Naive thymus-derived CD4-positive, alpha-beta T cell (primary cell): ENCODE results near the gene KRTAP5-7. TPM values are rescaled to one million over a fixed set of nuclear protein-coding genes. Genes with fewer than 3 reads are reported as not detected.
A peak's percentile ranks its signal among the peaks of the same experiment; 100 is the strongest.
"Not testable (repeated sequence)": the region's sequence is repeated elsewhere in the genome, so short reads cannot be mapped to it uniquely, and the experiment has no call there.

Experiments
- ATAC-seq: fragments of 150-1000 bp; cut with Tn5 transposase; 2 replicates; pipeline ENCODE4 v1.10.0; 2021; ENCODE audit warnings: mild to moderate bottlenecking, moderate library complexity
- CTCF ChIA-PET: fragments of 350-600 bp; sonication (Branson Sonifier 250); formaldehyde crosslinking; loops from one replicate; lab custom pipeline; 2021; ENCODE audit warnings: antibody characterized with exemption; lab: Charles Lee
- POLR2A ChIA-PET: fragments of 350-600 bp; sonication (Branson Sonifier 250); formaldehyde crosslinking; loops from one replicate; lab custom pipeline; 2021; ENCODE audit warnings: antibody characterized with exemption, inconsistent platforms; lab: Charles Lee
- DNase-seq, 9 donors: peaks; one replicate each; pipeline versions ENCODE4 v3.0.0 to v3.0.0-alpha.2; 2020 to 2022; ENCODE audit warnings: mixed read lengths in 1 of 9
- H3K27ac ChIP-seq: one replicate; pipeline ENCODE4 v1.7.0; 2013; ENCODE audit warnings: mild to moderate bottlenecking, low read depth, low read length, moderate library complexity
- H3K27me3 ChIP-seq, 2 donors: one replicate each; pipeline ENCODE4 v1.7.0; 2013; ENCODE audit warnings: low read length in 2 of 2, mild to moderate bottlenecking in 2 of 2, moderate library complexity in 2 of 2; ENCODE audit not compliant: control insufficient read depth in 2 of 2, insufficient read depth in 2 of 2
- H3K36me3 ChIP-seq, 3 experiments: 1 replicate in 2 of 3; 2 replicates in 1 of 3; pipeline ENCODE4 v1.7.0; 2013; ENCODE audit warnings: low read length in 3 of 3, mild to moderate bottlenecking in 3 of 3, moderate library complexity in 1 of 3; ENCODE audit not compliant: insufficient read depth in 3 of 3, control insufficient read depth in 2 of 3
- H3K4me1 ChIP-seq, 2 donors: one replicate each; pipeline ENCODE4 v1.7.0; 2013; ENCODE audit warnings: low read length in 2 of 2, mild to moderate bottlenecking in 2 of 2, moderate library complexity in 1 of 2; ENCODE audit not compliant: control insufficient read depth in 2 of 2, insufficient read depth in 2 of 2
- H3K4me3 ChIP-seq: 2 replicates; pipeline ENCODE4 v1.7.0; 2013; ENCODE audit warnings: mild to moderate bottlenecking, low read length
- H3K9me3 ChIP-seq, 3 experiments: 1 replicate in 2 of 3; 2 replicates in 1 of 3; pipeline ENCODE4 v1.7.0; 2013; ENCODE audit warnings: low read length in 3 of 3; ENCODE audit not compliant: control insufficient read depth in 2 of 3
- H3K27ac Mint-ChIP-seq, 9 donors: one replicate each; pipeline ENCODE4 v1.8.0; 2020 to 2022; ENCODE audit warnings: mixed read lengths in 9 of 9, mild to moderate bottlenecking in 8 of 9, moderate library complexity in 5 of 9, inconsistent platforms in 2 of 9
- H3K27me3 Mint-ChIP-seq, 5 donors: one replicate each; pipeline ENCODE4 v1.8.0; 2021 to 2022; ENCODE audit warnings: mixed read lengths in 5 of 5, mild to moderate bottlenecking in 1 of 5
- H3K36me3 Mint-ChIP-seq, 5 donors: one replicate each; pipeline ENCODE4 v1.8.0; 2020 to 2022; ENCODE audit warnings: mixed read lengths in 5 of 5, mild to moderate bottlenecking in 3 of 5, inconsistent platforms in 1 of 5
- H3K4me1 Mint-ChIP-seq, 7 donors: one replicate each; pipeline ENCODE4 v1.8.0; 2020 to 2022; ENCODE audit warnings: mixed read lengths in 7 of 7, mild to moderate bottlenecking in 3 of 7, inconsistent platforms in 1 of 7
- H3K4me3 Mint-ChIP-seq, 10 donors: one replicate each; pipeline ENCODE4 v1.8.0; 2020 to 2022; ENCODE audit warnings: mild to moderate bottlenecking in 10 of 10, mixed read lengths in 10 of 10, moderate library complexity in 6 of 10, inconsistent platforms in 2 of 10
- H3K9me3 Mint-ChIP-seq, 11 donors: one replicate each; pipeline ENCODE4 v1.8.0; 2020 to 2022; ENCODE audit warnings: mixed read lengths in 11 of 11, mild to moderate bottlenecking in 4 of 11, inconsistent platforms in 1 of 11, moderate library complexity in 1 of 11
- intact Hi-C, 2 donors: fragments of 100-400 bp; cut with micrococcal nuclease; formaldehyde crosslinking; loops; one replicate each; pipeline ENCODE4 v1.15.1; 2023
- polyA plus RNA-seq, 2 donors: library from polyadenylated mRNA; unstranded; fragments of 300-500 nt; fragmentation: Illumina TruSeq; gene quantifications; one replicate each; pipeline ENCODE4 v1.2.3, GENCODE V29; 2021
- total RNA-seq, 6 experiments: library from RNA in 5 of 6; stranded (reverse) in 5 of 6; gene quantifications; 1 replicate in 5 of 6; 2 replicates in 1 of 6; pipeline ENCODE4 v1.2.3 and lab custom pipeline; 2021 to 2026

KRTAP5-7 gene
- total and polyA plus RNA-seq, 7 experiments from 2014 or later: 0.21 to 0.37 TPM; not detected in 5

DNA sequence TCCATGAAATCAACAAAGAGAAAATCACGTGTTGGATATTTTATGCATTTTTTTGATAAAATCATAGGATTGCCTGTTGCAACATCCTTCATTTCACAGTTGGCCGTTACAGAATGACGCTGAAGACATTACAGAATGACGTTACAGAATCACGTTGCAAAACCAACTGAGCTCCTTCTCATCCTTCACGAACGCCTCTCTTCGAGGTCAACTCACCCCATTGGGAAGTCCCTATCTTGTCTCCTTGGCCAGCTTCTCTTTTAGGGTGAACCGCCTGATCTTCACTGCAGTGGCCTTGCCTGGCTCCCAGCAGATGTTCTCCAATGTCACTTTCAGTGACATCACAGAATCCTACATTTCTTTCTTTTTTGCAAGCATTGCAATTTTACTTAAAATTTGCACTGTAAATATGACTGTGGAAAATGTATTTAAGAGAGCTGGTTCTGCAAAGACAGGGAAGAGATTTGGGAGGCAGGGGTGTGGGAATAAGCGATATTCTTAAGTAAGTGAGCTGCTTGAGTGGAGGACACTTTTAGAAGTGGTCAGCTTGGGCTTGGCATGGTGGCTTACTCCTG is 5.1 kb downstream of the KRTAP5-7 start:
- Mint-ChIP-seq H3K27ac (peak overlapping the region in 1 of 9 donors; percentile 62), H3K4me1 (no peaks in the 10 kb centered on the region), H3K4me3 (no peak overlapping the region), H3K36me3 (no peaks in the 10 kb centered on the region), H3K27me3 (peaks cover 0 to 18% (median 5%) of the 10 kb centered on the region in 5 donors), H3K9me3 (peaks cover 0 to 2% (median 0%) of the 10 kb centered on the region in 11 donors)
- DNase-seq: no peak
- H3K36me3 ChIP-seq: no peaks in the 10 kb centered on the region
- H3K4me3 ChIP-seq: no peak overlapping the region
- no peaks in the 10 kb centered on the region for H3K27me3 ChIP-seq
- no peak overlapping the region for H3K27ac ChIP-seq
- no peak for ATAC-seq
- no peaks in the 10 kb centered on the region for H3K9me3 ChIP-seq
- H3K4me1 ChIP-seq: no peaks in the 10 kb centered on the region
- intact Hi-C loops: no loop called here
- POLR2A ChIA-PET: no interaction called here
- CTCF ChIA-PET: no interaction called here

DNA sequence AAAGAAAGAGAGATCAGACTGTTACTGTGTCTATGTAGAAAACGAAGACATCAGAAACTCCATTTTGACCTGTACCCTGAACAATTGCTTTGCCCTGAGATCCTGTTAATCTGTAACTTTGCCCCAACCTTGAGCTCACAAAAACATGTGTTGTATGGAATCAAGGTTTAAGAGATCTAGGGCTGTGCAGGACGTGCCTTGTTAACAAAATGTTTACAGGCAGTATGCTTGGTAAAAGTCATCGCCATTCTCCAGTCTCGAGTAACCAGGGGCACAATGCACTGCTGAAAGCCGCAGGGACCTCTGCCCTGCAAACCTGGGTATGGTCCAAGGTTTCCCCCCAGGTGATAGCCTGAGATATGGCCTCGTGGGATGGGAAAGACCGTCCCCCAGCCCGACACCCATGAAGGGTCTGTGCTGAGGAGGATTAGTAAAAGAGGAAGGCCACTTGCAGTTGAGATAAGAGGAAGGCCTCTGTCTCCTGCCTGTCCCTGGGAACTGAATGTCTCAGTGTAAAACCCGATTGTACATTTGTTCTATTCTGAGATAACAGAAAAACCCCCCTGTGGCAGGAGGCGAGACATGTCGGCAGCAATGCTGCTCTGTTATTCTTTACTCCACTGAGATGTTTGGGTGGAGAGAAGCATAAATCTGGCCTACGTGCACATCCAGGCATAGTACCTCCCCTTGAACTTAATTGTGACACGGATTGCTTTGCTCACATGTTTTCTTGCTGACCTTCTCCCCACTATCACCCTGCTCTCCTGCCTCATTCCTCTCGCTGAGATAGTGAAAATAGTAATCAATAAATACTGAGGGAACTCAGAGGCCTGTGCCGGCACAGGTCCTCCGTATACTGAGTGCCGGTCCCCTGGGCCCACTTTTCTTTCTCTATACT is 7.9 kb downstream of the KRTAP5-7 start:
- H3K4me1 Mint-ChIP-seq, H3K36me3 ChIP-seq, H3K27me3 ChIP-seq, H3K36me3 Mint-ChIP-seq, intact Hi-C loops, DNase-seq, ATAC-seq, CTCF ChIA-PET, H3K4me3 Mint-ChIP-seq, H3K9me3 ChIP-seq, POLR2A ChIA-PET, H3K9me3 Mint-ChIP-seq, H3K4me1 ChIP-seq, H3K27ac ChIP-seq, H3K27ac Mint-ChIP-seq, H3K27me3 Mint-ChIP-seq, H3K4me3 ChIP-seq: not testable (repeated sequence)

DNA sequence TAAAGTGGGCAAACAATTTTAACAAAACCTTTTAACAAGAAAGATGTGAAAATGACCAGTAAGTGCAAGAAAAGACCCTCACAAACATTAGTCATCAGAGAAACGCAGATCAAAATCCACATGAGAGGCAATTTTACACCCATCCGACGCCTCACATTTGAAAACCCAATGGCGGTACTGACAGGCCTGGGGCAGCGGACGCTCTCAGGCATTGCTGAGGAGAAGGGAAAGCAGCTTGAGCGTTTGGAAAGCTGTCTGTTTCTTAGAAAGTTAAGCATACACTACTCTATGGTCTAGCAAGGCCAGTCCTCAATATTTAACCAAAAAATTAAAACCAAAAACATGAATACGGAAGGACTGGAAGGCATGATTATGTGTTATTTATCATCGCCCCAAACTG is 8.8 kb downstream of the KRTAP5-7 start:
- Mint-ChIP-seq H3K36me3 (peaks cover 0 to 4% (median 0%) of the 10 kb centered on the region in 5 donors), H3K9me3 (peaks cover 0 to 5% (median 3%) of the 10 kb centered on the region in 11 donors), H3K27ac (no peak overlapping the region), H3K27me3 (peaks cover 0 to 7% (median 6%) of the 10 kb centered on the region in 5 donors), H3K4me1 (no peaks in the 10 kb centered on the region), H3K4me3 (no peak overlapping the region)
- Histone ChIP-seq H3K9me3 (no peaks in the 10 kb centered on the region), H3K4me3 (no peak overlapping the region), H3K27ac (no peak overlapping the region), H3K27me3 (no peaks in the 10 kb centered on the region), H3K4me1 (no peaks in the 10 kb centered on the region), H3K36me3 (no peaks in the 10 kb centered on the region)
- ChIA-PET CTCF (no interaction called here), POLR2A (no interaction called here)
- no peak for ATAC-seq
- intact Hi-C loops: no loop called here
- no peak for DNase-seq

DNA sequence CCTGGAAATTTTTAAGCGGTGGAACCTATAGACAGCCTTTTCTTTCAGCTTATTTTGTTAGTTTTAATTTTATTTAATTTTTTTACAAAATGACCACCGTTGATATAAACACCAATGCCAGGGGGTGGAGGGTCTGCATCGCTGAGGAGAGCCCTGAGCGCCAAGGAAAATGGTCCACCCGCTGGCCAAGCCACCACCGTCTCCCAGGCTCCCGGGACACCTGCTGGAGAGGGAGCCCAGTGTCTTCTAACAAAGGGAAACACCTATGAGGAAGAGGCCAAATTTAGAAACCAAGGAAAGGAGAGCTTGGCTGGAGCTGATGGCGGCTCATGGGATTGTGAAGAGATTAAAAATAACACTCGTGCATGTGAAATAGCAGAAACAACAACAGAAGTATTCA is 10.5 kb downstream of the KRTAP5-7 start:
- H3K27ac Mint-ChIP-seq: no peak overlapping the region
- POLR2A ChIA-PET: no interaction called here
- Histone ChIP-seq H3K36me3 (no peaks in the 10 kb centered on the region), H3K4me3 (no peak overlapping the region), H3K27ac (no peak overlapping the region), H3K4me1 (no peaks in the 10 kb centered on the region), H3K9me3 (no peaks in the 10 kb centered on the region), H3K27me3 (no peaks in the 10 kb centered on the region)
- peaks cover 0 to 12% (median 7%) of the 10 kb centered on the region in 11 donors for H3K9me3 Mint-ChIP-seq
- no peak for ATAC-seq
- H3K36me3 Mint-ChIP-seq: peaks cover 0 to 8% (median 5%) of the 10 kb centered on the region in 5 donors
- intact Hi-C loops: no loop called here
- no peak overlapping the region for H3K4me3 Mint-ChIP-seq
- no peak for DNase-seq
- CTCF ChIA-PET: no interaction called here
- H3K27me3 Mint-ChIP-seq: peaks cover 0 to 14% (median 7%) of the 10 kb centered on the region in 5 donors
- no peaks in the 10 kb centered on the region for H3K4me1 Mint-ChIP-seq

DNA sequence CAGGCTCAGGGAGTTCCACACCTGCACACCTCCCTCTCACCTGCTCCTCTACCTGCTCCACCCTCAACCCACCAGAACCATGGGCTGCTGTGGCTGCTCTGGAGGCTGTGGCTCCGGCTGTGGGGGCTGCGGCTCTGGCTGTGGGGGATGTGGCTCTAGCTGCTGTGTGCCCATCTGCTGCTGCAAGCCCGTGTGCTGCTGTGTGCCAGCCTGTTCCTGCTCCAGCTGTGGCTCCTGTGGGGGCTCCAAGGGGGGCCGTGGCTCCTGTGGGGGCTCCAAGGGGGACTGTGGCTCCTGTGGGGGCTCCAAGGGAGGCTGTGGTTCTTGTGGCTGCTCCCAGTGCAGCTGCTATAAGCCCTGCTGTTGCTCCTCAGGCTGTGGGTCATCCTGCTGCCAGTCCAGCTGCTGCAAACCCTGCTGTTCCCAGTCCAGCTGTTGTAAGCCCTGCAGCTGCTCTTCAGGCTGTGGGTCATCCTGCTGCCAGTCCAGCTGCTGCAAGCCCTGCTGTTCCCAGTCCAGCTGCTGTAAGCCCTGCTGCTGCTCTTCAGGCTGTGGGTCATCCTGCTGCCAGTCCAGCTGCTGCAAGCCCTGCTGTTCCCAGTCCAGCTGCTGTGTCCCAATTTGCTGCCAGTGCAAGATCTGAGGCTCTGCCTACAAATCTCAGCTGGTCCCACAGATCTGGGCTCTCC is 11.1 kb downstream of the KRTAP5-7 start, which contains the start of gene KRTAP5-8:
Gene KRTAP5-8 (plus strand): TSS at position 49 of the 689 bp plus-strand sequence. CDS start 31 bp downstream, at position 80.
- intact Hi-C loops, H3K36me3 ChIP-seq, ATAC-seq, H3K4me3 ChIP-seq, H3K9me3 ChIP-seq, H3K27ac ChIP-seq, DNase-seq, H3K4me3 Mint-ChIP-seq, H3K4me1 Mint-ChIP-seq, H3K36me3 Mint-ChIP-seq, CTCF ChIA-PET, H3K27ac Mint-ChIP-seq, POLR2A ChIA-PET, H3K4me1 ChIP-seq, H3K27me3 ChIP-seq: not testable (repeated sequence)
- H3K9me3 Mint-ChIP-seq: peaks cover 0 to 12% (median 7%) of the 10 kb centered on the region in 11 donors
- peaks cover 0 to 17% (median 7%) of the 10 kb centered on the region in 5 donors for H3K27me3 Mint-ChIP-seq

DNA sequence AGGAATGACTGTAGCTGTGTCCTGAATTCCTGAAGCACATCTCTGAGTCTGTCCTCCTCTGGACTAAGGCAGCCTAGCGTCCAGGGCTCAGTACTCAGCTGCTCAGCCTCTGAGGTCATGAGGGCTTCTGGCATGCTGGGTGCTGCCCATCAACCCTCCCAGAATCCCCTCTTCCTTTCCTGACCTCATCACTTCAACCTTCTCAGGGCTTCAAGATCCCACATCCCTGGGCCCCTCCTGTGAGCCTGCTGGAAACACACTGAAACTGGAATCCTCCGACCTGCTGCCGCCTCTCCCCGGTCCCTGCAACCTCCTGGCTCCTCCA is 11.6 kb downstream of the KRTAP5-7 start:
- peaks cover 0 to 5% (median 0%) of the 10 kb centered on the region in 7 donors for H3K4me1 Mint-ChIP-seq
- intact Hi-C loops: no loop called here
- Histone ChIP-seq H3K36me3 (no peaks in the 10 kb centered on the region), H3K4me3 (no peak overlapping the region), H3K4me1 (no peaks in the 10 kb centered on the region), H3K27me3 (no peaks in the 10 kb centered on the region), H3K27ac (no peak overlapping the region), H3K9me3 (no peaks in the 10 kb centered on the region)
- H3K36me3 Mint-ChIP-seq: peaks cover 0 to 8% (median 5%) of the 10 kb centered on the region in 5 donors
- ATAC-seq: no peak
- DNase-seq: no peak
- no peak overlapping the region for H3K4me3 Mint-ChIP-seq
- ChIA-PET CTCF (no interaction called here), POLR2A (no interaction called here)
- H3K27me3 Mint-ChIP-seq: peaks cover 0 to 22% (median 7%) of the 10 kb centered on the region in 5 donors
- peaks cover 0 to 12% (median 7%) of the 10 kb centered on the region in 11 donors for H3K9me3 Mint-ChIP-seq
- no peak overlapping the region for H3K27ac Mint-ChIP-seq
